SK-MEL-5 (cell line): Measurements from ENCODE around the gene TOM1L1. TPM values are rescaled to one million over a fixed set of nuclear protein-coding genes. Genes with fewer than 3 reads are reported as not detected.

Experiments
- small RNA-seq, 2 experiments: library from RNA; depleted of rRNA; stranded (forward); fragments of <200 nt; gene quantifications; one replicate each; pipeline ENCODE3, GENCODE V24; 2014
- total RNA-seq: library from RNA; depleted of rRNA; stranded (reverse); fragments of >200 nt; shearing (Covaris generic); gene quantifications from 2 replicates; pipeline ENCODE4 v1.2.3, GENCODE V29; 2014; rRNA removed

The TOM1L1 gene
- total RNA-seq, 1 experiment from 2014 or later = 51.8 TPM

Small RNA genes lying within 50 kb of the gene (small RNA-seq; reads per million reads assigned to genes)
- 0 reads per million in 2 experiments for gene AC007485.1

Other genes starting within 250 kb of the TOM1L1 start
- 49.7 and 56.9 TPM in 2 replicates for gene COX11, start 67.8 kb downstream of the TOM1L1 start, total RNA-seq
- gene STXBP4, start 67.9 kb downstream of the TOM1L1 start, total RNA-seq = 6.0 and 12.5 TPM in 2 replicates